Nephron progenitor cell (in vitro differentiated cells): ENCODE measurements around the gene TAF3.

Experiments used
- DNase-seq: peaks from one replicate; pipeline ENCODE4 v3.0.0; 2021
- H3K27ac Mint-ChIP-seq: 2 replicates; pipeline ENCODE4 v1.8.0; 2021; ENCODE audit warnings: mild to moderate bottlenecking, moderate library complexity, mixed read lengths
- H3K27me3 Mint-ChIP-seq: 2 replicates; pipeline ENCODE4 v1.8.0; 2021; ENCODE audit warnings: mild to moderate bottlenecking, low read depth, mixed read lengths; ENCODE audit not compliant: poor library complexity
- H3K36me3 Mint-ChIP-seq: 2 replicates; pipeline ENCODE4 v1.8.0; 2021; ENCODE audit warnings: low read depth, mixed read lengths
- H3K4me1 Mint-ChIP-seq: 2 replicates; pipeline ENCODE4 v1.8.0; 2021; ENCODE audit warnings: mixed read lengths
- H3K4me3 Mint-ChIP-seq: 2 replicates; pipeline ENCODE4 v1.8.0; 2021; ENCODE audit warnings: mild to moderate bottlenecking, moderate library complexity, mixed read lengths
- H3K9me3 Mint-ChIP-seq: 2 replicates; pipeline ENCODE4 v1.8.0; 2021; ENCODE audit warnings: mild to moderate bottlenecking, moderate library complexity, mixed read lengths
- TF ChIP-seq, protein P1 (sequence below): fragments of 200-600 bp; sonication (generic); IDR thresholded peaks from 2 replicates; pipeline ENCODE4 v1.5.0; 2021; ENCODE audit warnings: antibody characterized with exemption

Gene TAF3

DNA sequence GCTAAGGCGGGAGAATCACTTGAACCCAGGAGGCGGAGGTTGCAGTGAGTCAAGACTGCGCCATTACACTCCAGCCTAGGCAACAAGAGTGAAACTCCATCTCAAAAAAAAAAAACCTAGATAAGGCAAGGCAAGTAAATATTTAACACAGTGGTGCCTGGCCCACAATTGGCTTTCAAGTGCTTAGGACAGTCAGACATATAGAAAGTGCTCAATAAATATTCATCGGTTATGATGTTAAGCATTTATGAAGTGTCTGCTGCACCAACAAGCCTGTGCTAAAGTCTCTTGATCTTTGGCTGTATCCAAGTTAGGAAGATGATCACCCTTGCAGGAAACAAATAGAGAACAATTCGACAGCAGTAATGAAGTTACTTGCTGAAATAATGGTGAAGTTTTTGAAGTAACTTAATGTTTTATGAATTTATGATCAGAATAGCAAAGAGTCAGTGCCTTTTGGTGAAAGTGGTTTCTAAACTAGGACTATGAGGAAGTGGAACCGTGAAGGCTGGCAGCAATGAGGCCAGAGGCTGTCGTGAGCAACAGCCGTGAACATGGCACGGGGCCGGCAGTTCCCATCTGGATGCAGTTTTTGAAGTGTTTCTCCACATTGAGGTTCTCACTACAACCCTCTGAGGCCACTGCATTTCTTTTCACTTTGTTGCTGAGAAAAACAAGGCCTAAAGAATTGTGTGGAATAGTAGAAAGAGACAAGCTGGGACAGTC, 188.1 kb downstream of the TAF3 start:
- H3K27ac Mint-ChIP-seq, result no peak overlapping the region
- peaks cover 28% of the 10 kb centered on the region for H3K9me3 Mint-ChIP-seq
- DNase-seq, result no peak
- peaks cover 59% of the 10 kb centered on the region for H3K36me3 Mint-ChIP-seq
- TF ChIP-seq, protein P1, sequence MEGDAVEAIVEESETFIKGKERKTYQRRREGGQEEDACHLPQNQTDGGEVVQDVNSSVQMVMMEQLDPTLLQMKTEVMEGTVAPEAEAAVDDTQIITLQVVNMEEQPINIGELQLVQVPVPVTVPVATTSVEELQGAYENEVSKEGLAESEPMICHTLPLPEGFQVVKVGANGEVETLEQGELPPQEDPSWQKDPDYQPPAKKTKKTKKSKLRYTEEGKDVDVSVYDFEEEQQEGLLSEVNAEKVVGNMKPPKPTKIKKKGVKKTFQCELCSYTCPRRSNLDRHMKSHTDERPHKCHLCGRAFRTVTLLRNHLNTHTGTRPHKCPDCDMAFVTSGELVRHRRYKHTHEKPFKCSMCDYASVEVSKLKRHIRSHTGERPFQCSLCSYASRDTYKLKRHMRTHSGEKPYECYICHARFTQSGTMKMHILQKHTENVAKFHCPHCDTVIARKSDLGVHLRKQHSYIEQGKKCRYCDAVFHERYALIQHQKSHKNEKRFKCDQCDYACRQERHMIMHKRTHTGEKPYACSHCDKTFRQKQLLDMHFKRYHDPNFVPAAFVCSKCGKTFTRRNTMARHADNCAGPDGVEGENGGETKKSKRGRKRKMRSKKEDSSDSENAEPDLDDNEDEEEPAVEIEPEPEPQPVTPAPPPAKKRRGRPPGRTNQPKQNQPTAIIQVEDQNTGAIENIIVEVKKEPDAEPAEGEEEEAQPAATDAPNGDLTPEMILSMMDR, result no peak
- H3K4me1 Mint-ChIP-seq, result no peaks in the 10 kb centered on the region
- H3K4me3 Mint-ChIP-seq, result no peak overlapping the region
- peaks cover 3% of the 10 kb centered on the region for H3K27me3 Mint-ChIP-seq

DNA sequence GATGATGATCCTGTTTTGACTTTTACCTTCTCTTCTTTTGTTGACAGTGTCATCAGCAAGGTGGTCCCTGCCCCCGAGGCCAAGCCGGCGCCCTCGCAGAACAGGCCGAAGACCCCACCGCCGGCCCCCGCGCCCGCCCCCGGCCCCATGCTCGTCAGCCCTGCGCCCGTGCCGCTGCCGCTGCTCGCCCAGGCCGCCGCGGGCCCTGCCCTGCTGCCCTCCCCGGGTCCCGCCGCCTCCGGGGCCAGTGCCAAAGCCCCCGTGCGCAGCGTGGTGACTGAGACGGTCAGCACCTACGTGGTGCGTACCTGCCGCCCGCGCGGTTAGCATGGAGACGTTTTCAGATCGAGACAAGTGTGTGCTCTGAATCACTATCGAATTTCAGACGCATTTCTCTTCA, 190.7 kb downstream of the TAF3 start:
- Mint-ChIP-seq H3K4me1 (no peaks in the 10 kb centered on the region), H3K27me3 (no peaks in the 10 kb centered on the region), H3K4me3 (no peak overlapping the region), H3K9me3 (peaks cover 18% of the 10 kb centered on the region), H3K36me3 (peaks cover 50% of the 10 kb centered on the region), H3K27ac (no peak overlapping the region)
- DNase-seq, result no peak
- TF ChIP-seq, protein P1, result no peak

DNA sequence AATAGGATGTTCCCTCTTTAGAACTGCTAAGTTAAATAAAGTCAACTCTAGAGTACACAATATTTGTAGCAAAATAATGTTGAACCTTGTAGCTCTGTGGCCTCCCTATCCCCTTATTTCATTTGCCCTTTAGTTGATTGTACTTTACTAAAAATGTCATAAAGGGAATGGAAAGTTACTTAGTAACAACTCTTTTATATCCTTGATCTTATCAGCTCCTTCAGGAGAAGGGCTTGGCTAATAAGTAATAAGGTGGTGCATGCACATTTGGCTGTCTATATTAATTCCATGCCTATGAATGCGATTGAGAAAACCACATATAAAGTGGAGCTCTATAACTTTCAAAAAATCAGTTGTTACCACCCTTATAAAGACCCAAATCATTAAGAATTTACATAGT, 194.7 kb downstream of the TAF3 start:
- H3K27me3 Mint-ChIP-seq, result no peaks in the 10 kb centered on the region
- H3K4me3 Mint-ChIP-seq, result no peak overlapping the region
- H3K36me3 Mint-ChIP-seq, result peaks cover 42% of the 10 kb centered on the region
- TF ChIP-seq, protein P1, result no peak
- H3K27ac Mint-ChIP-seq, result no peak overlapping the region
- peaks cover 12% of the 10 kb centered on the region for H3K4me1 Mint-ChIP-seq
- no peak for DNase-seq
- no peaks in the 10 kb centered on the region for H3K9me3 Mint-ChIP-seq

DNA sequence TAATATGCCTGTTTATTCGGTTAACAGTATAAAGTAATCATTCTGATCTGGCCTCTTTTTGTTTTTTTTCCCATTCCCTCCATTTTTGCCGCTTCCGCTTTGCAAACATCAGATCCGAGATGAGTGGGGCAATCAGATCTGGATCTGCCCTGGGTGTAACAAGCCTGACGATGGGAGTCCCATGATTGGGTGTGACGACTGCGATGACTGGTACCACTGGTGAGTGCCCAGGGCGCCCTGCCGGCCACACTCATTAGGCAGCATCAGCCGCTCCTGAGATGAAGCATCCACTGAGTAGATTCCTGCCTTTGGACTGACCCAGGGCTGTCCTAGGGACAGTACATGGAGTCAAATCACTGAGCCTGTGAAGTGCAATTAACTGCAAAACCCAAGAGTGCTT, 195.3 kb downstream of the TAF3 start:
- TF ChIP-seq, protein P1, result no peak
- Mint-ChIP-seq H3K4me1 (peaks cover 12% of the 10 kb centered on the region), H3K36me3 (peaks cover 40% of the 10 kb centered on the region), H3K27ac (no peak overlapping the region), H3K27me3 (no peaks in the 10 kb centered on the region), H3K4me3 (no peak overlapping the region), H3K9me3 (no peaks in the 10 kb centered on the region)
- DNase-seq, result no peak

DNA sequence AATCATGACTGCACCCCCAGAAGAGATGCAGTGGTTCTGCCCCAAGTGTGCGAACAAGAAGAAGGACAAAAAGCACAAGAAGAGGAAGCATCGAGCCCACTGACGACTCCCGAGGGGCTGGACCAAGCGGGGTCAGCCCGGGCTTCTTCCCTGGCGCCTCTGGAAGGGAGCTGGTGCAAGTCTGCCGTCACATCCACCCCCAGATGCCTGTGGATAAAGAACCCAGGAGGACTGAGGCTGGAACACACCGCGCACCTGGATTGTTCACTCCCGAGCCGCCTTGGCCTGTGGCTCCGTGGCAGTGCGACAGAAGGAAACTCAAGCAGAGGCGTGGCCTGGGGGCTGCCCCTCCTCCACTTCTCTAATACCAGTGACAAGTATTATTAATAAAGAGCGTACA, 196.3 kb downstream of the TAF3 start:
- TF ChIP-seq, protein P1, result no peak
- Mint-ChIP-seq H3K36me3 (peaks cover 32% of the 10 kb centered on the region), H3K27ac (no peak overlapping the region), H3K4me1 (peaks cover 12% of the 10 kb centered on the region), H3K27me3 (no peaks in the 10 kb centered on the region), H3K4me3 (no peak overlapping the region), H3K9me3 (no peaks in the 10 kb centered on the region)
- DNase-seq, result no peak

DNA sequence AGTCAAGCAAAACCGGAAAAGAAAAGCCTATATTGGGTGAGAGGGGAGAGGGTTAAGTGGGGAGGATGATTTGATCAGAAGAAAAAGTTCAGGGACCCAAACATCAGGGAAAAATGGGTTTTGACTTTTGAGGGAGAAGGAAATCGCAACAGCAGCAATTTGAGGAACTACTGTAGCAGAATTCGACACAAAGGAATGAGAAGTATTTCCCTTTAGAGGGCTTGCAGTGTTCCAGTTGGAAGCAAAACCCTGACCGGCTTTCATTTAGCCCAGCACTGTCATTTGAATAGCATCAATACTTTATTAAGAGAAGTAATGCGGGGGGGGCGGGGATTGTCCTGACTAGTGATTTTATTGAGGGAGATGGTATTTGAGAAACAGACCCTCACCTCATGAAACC, 199.0 kb downstream of the TAF3 start:
- H3K36me3 Mint-ChIP-seq, result peaks cover 17% of the 10 kb centered on the region
- DNase-seq, result no peak
- H3K9me3 Mint-ChIP-seq, result no peaks in the 10 kb centered on the region
- H3K4me1 Mint-ChIP-seq, result peaks cover 12% of the 10 kb centered on the region
- peak overlapping the region; percentile 51 for H3K27ac Mint-ChIP-seq
- TF ChIP-seq, protein P1, result no peak
- H3K4me3 Mint-ChIP-seq, result no peak overlapping the region
- no peaks in the 10 kb centered on the region for H3K27me3 Mint-ChIP-seq
